ENCODE results near the gene ARHGAP11A.

Gene ARHGAP11A

DNA sequence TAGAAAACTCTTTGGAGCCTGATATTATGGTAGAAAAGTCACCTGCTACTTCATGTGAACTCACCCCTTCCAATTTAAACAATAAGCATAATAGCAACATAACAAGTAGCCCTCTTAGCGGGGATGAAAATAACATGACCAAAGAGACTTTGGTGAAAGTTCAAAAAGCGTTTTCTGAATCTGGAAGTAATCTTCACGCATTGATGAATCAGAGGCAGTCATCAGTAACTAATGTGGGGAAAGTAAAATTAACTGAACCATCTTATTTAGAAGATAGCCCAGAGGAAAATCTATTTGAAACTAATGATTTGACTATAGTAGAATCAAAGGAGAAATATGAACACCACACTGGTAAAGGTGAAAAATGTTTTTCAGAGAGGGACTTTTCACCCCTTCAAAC lies 21.1 kb downstream of the ARHGAP11A start:
- Mint-ChIP-seq H3K9me3 (no peaks in the 10 kb centered on the region), H3K27me3 (ENCODE audit: low read depth) (no peaks in the 10 kb centered on the region), H3K4me1 (peaks cover 4% of the 10 kb centered on the region), H3K36me3 (ENCODE audit: low read depth) (peaks cover 38% of the 10 kb centered on the region), H3K27ac (no peak overlapping the region), H3K4me3 (no peak overlapping the region)
- TF ChIP-seq, protein P1, sequence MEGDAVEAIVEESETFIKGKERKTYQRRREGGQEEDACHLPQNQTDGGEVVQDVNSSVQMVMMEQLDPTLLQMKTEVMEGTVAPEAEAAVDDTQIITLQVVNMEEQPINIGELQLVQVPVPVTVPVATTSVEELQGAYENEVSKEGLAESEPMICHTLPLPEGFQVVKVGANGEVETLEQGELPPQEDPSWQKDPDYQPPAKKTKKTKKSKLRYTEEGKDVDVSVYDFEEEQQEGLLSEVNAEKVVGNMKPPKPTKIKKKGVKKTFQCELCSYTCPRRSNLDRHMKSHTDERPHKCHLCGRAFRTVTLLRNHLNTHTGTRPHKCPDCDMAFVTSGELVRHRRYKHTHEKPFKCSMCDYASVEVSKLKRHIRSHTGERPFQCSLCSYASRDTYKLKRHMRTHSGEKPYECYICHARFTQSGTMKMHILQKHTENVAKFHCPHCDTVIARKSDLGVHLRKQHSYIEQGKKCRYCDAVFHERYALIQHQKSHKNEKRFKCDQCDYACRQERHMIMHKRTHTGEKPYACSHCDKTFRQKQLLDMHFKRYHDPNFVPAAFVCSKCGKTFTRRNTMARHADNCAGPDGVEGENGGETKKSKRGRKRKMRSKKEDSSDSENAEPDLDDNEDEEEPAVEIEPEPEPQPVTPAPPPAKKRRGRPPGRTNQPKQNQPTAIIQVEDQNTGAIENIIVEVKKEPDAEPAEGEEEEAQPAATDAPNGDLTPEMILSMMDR (IDR thresholded peaks at IDR 0.05; ENCODE audit: unreplicated experiment in 3 of 3) = no peak

DNA sequence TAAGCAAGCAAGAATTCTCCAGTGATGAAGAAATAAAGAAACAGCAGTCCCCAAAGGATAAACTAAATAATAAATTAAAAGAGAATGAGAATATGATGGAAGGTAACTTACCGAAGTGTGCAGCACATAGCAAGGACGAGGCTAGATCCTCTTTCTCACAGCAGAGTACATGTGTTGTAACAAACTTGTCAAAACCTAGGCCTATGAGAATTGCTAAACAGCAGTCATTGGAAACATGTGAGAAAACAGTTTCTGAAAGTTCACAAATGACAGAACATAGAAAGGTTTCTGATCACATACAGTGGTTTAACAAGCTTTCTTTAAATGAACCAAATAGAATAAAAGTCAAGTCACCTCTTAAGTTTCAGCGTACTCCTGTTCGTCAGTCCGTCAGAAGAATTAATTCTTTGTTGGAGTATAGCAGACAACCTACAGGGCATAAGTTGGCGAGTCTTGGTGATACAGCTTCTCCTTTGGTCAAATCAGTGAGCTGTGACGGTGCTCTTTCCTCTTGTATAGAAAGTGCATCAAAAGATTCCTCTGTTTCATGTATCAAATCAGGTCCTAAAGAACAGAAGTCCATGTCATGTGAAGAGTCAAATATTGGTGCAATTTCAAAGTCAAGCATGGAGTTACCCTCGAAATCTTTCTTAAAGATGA lies 21.7 kb downstream of the ARHGAP11A start:
- Mint-ChIP-seq H3K9me3 (no peaks in the 10 kb centered on the region), H3K36me3 (ENCODE audit: low read depth) (peaks cover 38% of the 10 kb centered on the region), H3K4me1 (peaks cover 10% of the 10 kb centered on the region), H3K27ac (no peak overlapping the region), H3K4me3 (no peak overlapping the region), H3K27me3 (ENCODE audit: low read depth) (peaks cover 5% of the 10 kb centered on the region)
- TF ChIP-seq, protein P1 (IDR thresholded peaks at IDR 0.05; ENCODE audit: unreplicated experiment in 3 of 3) = no peak

DNA sequence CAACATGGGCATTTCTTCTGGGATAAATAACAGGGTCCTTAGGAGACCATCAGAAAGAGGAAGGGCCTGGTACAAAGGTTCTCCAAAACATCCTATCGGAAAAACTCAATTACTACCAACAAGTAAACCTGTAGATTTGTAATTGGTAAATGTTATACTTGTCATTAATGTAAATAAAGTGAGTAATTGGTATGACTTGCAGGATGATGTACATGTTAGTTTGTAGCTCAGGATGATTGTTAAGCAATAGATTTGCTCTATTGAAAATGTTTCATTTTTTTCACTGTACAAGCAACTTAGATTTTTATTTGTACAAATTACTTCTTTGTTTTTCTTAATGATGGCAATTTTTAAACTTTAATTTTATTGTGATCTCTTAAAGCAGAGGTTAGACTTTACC lies 22.4 kb downstream of the ARHGAP11A start:
- H3K9me3 Mint-ChIP-seq = no peaks in the 10 kb centered on the region
- H3K27me3 Mint-ChIP-seq (ENCODE audit: low read depth) = peaks cover 6% of the 10 kb centered on the region
- peaks cover 12% of the 10 kb centered on the region for H3K4me1 Mint-ChIP-seq
- peaks cover 38% of the 10 kb centered on the region for H3K36me3 Mint-ChIP-seq (ENCODE audit: low read depth)
- no peak overlapping the region for H3K27ac Mint-ChIP-seq
- H3K4me3 Mint-ChIP-seq = no peak overlapping the region
- TF ChIP-seq, protein P1 (IDR thresholded peaks at IDR 0.05; ENCODE audit: unreplicated experiment in 3 of 3) = no peak

DNA sequence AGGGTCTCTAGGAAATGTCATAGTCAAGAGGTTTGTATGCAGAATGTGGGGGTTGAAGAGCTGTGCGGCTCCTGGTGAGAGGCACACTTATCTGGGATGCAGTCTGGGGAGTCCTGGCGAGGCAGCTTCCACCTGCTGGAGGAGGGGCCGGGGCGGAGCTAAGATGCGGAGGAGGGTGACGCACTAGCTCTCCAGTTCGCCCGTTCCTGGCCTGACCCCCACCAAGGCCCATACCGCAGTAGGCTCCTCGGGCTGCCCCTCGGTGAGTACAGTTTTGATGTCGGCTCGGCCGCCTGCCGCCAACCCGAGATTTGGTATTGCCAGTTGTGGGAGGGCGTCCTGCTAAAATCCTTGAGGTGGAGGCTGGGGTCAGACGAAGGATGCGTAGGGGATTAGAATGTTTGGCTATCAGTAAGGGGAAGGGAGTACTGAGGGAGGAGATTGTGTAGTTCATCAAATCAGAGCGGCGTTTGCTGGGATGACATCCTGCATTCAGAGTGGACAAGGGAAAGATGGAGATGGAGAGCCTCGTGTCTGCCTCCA lies 26.3 kb downstream of the ARHGAP11A start, which contains the start of gene SCG5:
Gene SCG5, plus strand, starts transcription at position 194 of the 543 bp plus-strand sequence. CDS start 1,883 bp downstream, outside the sequence.
- H3K4me1 Mint-ChIP-seq = peaks cover 27% of the 10 kb centered on the region

DNA sequence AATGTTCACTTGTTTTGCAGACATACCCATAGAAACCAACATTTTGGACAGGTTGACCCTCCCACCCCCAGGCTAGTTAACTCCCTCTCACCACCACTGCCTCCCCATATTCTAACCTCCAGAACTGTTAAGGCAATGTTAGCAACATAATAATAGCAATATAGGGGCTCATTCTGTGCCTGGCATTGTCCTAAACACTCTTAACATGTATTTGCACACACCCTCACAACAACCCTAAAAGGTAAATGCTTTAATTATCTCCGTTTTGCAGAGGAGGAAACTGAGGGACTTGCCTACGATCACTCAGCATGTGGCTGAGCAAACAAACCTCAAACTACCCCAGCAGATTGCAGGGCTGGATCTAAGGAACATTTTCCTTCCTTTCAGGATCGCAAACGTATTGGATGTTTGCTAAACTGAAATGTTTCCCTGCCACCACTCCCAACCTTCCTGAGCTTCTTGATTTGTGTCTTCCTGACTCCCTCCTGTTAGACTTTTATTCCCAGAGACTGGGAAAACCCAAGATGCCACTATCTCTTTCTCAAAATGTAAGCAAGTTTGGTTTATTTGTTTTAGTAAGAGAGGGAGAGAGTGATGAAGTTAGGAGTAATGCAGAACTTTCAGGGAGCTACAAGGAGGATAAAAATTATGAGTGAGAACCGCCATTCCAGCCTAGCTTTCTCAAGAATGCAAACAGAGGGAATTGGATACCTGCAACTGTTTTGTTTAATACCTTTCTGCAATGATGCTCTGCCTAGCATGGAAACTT lies 27.5 kb downstream of the ARHGAP11A start:
- Mint-ChIP-seq H3K4me3 (peak overlapping the region; percentile 34 to 53 (median 41)), H3K9me3 (no peaks in the 10 kb centered on the region), H3K4me1 (peaks cover 35% of the 10 kb centered on the region), H3K27ac (peak overlapping the region in 2 of 3 experiments; percentile 14 to 39), H3K27me3 (ENCODE audit: low read depth) (peaks cover 6% of the 10 kb centered on the region), H3K36me3 (ENCODE audit: low read depth) (peaks cover 4% of the 10 kb centered on the region)
- TF ChIP-seq, protein P1 (IDR thresholded peaks at IDR 0.05; ENCODE audit: unreplicated experiment in 3 of 3) = no peak

More for the DNA sequence above, 26.3 kb downstream of the ARHGAP11A start, which contains the start of gene SCG5:
- Mint-ChIP-seq H3K36me3 (ENCODE audit: low read depth) (peaks cover 15% of the 10 kb centered on the region), H3K27ac (peak within 1 kb of the TSS; percentile 50 to 83 (median 79)), H3K9me3 (no peaks in the 10 kb centered on the region), H3K27me3 (ENCODE audit: low read depth) (peaks cover 6% of the 10 kb centered on the region), H3K4me3 (peak within 1 kb of the TSS; percentile 83 to 87 (median 85))
- TF ChIP-seq, protein P1 (IDR thresholded peaks at IDR 0.05; ENCODE audit: unreplicated experiment in 3 of 3) = no peak
